ENCODE data around the gene PRR29.
"Not testable (repeated sequence)": the region's sequence is repeated elsewhere in the genome, so short reads cannot be mapped to it uniquely, and the experiment has no call there.

Gene PRR29

GRCh38 chr17:64007089-64007837 is 9.1 kb downstream of the PRR29 start:
- not testable (repeated sequence) for H3K36me3 ChIP-seq (ENCODE audit: control insufficient read depth, insufficient read depth, low read length); H3K4me1 ChIP-seq (ENCODE audit: control insufficient read depth, insufficient read depth, low read length); H3K4me3 ChIP-seq (ENCODE audit: low read depth, low read length); H3K9me3 ChIP-seq (ENCODE audit: control insufficient read depth, insufficient read depth, low read depth, low read length); H3K27ac ChIP-seq (ENCODE audit: low read depth, low read length); H3K27me3 ChIP-seq (ENCODE audit: control insufficient read depth, insufficient read depth, low read length); H3K9ac ChIP-seq (ENCODE audit: low read length)

DNA sequence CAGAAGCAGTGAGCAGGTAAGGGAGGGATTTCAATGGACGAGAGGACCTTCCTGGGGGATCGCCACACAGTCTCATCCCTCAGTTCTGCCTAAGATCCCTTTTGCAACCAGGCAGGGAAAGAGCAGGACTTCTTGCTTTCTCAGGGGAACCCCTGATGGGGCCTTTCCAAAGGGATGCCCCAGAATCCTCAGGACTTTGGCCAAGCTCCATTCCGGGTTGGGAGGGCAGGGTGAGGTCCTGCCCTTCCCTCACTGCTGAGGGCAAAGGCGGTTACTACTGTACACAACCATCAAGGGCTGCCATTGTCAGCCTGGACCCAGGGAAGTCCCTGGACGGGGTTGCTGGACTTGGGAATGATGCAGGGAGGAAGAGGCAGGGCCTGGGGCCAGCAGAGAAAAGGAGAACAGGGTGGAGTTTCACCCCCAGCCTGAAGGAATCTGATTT is 9.7 kb downstream of the PRR29 start:
- Histone ChIP-seq H3K4me3 (ENCODE audit: low read depth, low read length) (no peak overlapping the region), H3K9me3 (ENCODE audit: control insufficient read depth, insufficient read depth, low read depth, low read length) (no peaks in the 10 kb centered on the region), H3K36me3 (ENCODE audit: control insufficient read depth, insufficient read depth, low read length) (no peaks in the 10 kb centered on the region), H3K9ac (ENCODE audit: low read length) (no peak overlapping the region), H3K27ac (ENCODE audit: low read depth, low read length) (no peak overlapping the region), H3K4me1 (ENCODE audit: control insufficient read depth, insufficient read depth, low read length) (peaks cover 10% of the 10 kb centered on the region; the same call in 1 of the 2 replicates), H3K27me3 (ENCODE audit: control insufficient read depth, insufficient read depth, low read length) (no peaks in the 10 kb centered on the region)

DNA sequence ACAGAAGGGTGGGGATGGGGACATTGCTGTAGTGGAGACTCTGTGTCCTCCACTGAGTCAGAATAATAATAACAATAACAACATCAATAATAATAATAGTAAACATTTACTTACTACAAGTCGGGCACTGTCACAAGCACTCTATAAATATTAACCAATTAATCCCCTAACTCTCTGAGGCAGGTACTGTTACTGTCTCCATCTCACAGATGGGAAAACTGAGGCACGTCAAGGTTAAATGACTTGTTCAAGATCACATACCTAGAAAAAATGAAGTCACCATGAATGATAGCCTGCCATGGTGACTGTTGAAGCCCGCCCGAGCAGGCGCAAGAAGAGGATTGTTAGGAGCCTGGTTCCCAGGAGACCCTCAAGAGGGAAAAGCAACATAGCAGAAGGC is 10.2 kb downstream of the PRR29 start:
- H3K27me3 ChIP-seq (ENCODE audit: control insufficient read depth, insufficient read depth, low read length): no peaks in the 10 kb centered on the region
- H3K36me3 ChIP-seq (ENCODE audit: control insufficient read depth, insufficient read depth, low read length): no peaks in the 10 kb centered on the region
- H3K4me1 ChIP-seq (ENCODE audit: control insufficient read depth, insufficient read depth, low read length): peaks cover 10% of the 10 kb centered on the region; the same call in 1 of the 2 replicates
- H3K9ac ChIP-seq (ENCODE audit: low read length): no peak overlapping the region
- no peaks in the 10 kb centered on the region for H3K9me3 ChIP-seq (ENCODE audit: control insufficient read depth, insufficient read depth, low read depth, low read length)
- H3K27ac ChIP-seq (ENCODE audit: low read depth, low read length): no peak overlapping the region
- no peak overlapping the region for H3K4me3 ChIP-seq (ENCODE audit: low read depth, low read length)

- Histone ChIP-seq H3K9ac (ENCODE audit: low read length) (no peak overlapping the region), H3K4me3 (ENCODE audit: low read depth, low read length) (no peak overlapping the region), H3K27me3 (ENCODE audit: control insufficient read depth, insufficient read depth, low read length) (no peaks in the 10 kb centered on the region), H3K4me1 (ENCODE audit: control insufficient read depth, insufficient read depth, low read length) (peaks cover 10% of the 10 kb centered on the region; the same call in 1 of the 2 replicates), H3K9me3 (ENCODE audit: control insufficient read depth, insufficient read depth, low read depth, low read length) (no peaks in the 10 kb centered on the region), H3K36me3 (ENCODE audit: control insufficient read depth, insufficient read depth, low read length) (no peaks in the 10 kb centered on the region), H3K27ac (ENCODE audit: low read depth, low read length) (no peak overlapping the region)
These were observed 10.7 kb downstream of the PRR29 start for GRCh38 chr17:64008830-64009229.

DNA sequence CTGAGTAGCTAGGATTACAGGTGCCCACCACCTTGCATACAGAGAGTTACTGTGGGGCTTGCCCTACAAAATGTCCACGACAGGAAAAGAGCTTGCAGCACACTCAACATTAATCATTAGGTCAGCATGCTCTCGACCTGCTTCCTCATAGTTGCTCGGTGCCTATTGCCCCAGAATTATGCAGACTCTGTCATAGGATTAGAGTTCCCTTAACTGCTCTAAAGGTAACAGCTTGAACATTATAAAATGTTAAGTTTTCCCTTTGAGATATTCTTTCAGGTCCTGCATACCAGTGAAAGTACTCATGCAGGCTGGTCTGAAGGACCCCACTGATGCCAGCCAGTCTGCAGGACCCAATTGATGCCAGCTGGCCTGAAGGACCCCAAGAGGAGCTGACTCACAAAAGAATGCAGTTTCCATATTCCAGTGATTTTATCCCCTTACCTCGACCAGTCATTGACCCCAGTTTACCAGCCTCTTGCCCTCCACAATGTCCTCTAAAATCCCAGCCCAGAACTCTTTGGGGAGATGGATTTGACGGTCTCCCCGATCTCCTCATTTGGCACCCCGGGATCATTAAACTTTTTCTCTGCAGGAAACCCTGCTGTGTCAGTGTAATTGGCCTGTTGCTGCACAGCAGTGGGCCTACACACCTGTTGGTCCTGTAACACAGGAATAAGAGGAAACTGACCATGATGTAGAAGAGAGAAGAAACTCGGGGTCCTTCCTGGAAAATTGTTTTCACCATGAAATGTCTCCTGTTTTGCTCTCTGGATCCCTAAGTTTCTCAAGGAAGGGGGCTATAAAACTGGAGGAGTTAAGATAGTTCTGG is 11.6 kb downstream of the PRR29 start:
- no peaks in the 10 kb centered on the region for H3K36me3 ChIP-seq (ENCODE audit: control insufficient read depth, insufficient read depth, low read length)
- no peak overlapping the region for H3K9ac ChIP-seq (ENCODE audit: low read length)
- H3K9me3 ChIP-seq (ENCODE audit: control insufficient read depth, insufficient read depth, low read depth, low read length): no peaks in the 10 kb centered on the region
- H3K27ac ChIP-seq (ENCODE audit: low read depth, low read length): no peak overlapping the region
- no peaks in the 10 kb centered on the region for H3K27me3 ChIP-seq (ENCODE audit: control insufficient read depth, insufficient read depth, low read length)
- peaks cover 10% of the 10 kb centered on the region; the same call in 1 of the 2 replicates for H3K4me1 ChIP-seq (ENCODE audit: control insufficient read depth, insufficient read depth, low read length)
- H3K4me3 ChIP-seq (ENCODE audit: low read depth, low read length): no peak overlapping the region

- no peak overlapping the region for H3K4me3 ChIP-seq (ENCODE audit: low read depth, low read length)
- H3K27ac ChIP-seq (ENCODE audit: low read depth, low read length): no peak overlapping the region
- H3K36me3 ChIP-seq (ENCODE audit: control insufficient read depth, insufficient read depth, low read length): no peaks in the 10 kb centered on the region
- no peaks in the 10 kb centered on the region for H3K27me3 ChIP-seq (ENCODE audit: control insufficient read depth, insufficient read depth, low read length)
- no peaks in the 10 kb centered on the region for H3K9me3 ChIP-seq (ENCODE audit: control insufficient read depth, insufficient read depth, low read depth, low read length)
- peaks cover 5% of the 10 kb centered on the region for H3K4me1 ChIP-seq (ENCODE audit: control insufficient read depth, insufficient read depth, low read length)
- no peak overlapping the region for H3K9ac ChIP-seq (ENCODE audit: low read length)
These were observed 17.3 kb downstream of the PRR29 start for GRCh38 chr17:64015447-64015846.

DNA sequence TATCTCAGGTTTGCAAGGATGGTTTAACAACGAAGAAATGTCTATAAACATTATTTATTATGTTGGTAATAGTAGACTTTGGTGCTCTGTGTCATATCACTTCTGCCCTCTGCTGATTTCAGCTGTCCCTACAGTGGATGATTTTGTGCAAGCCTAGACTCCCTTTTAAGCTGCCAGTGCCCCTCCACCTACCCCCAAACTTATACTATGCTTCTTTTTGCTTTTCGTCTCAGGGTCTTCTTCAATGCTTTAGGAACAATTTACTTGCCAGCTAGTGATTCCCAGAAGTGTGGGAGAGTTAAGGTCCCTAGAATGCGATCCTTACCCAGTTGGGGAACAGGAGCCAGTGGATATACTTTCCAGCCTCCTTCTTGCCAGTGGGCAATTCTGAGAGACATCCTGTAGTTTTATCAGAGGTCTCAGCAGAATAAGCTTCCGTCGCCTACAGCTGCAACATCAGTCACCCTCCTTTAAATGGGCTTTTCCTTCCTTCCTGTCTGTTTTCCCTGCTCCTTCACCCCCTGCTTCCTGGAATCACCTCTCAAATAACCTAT is 18.2 kb downstream of the PRR29 start:
- Histone ChIP-seq H3K36me3 (ENCODE audit: control insufficient read depth, insufficient read depth, low read length) (no peaks in the 10 kb centered on the region), H3K27me3 (ENCODE audit: control insufficient read depth, insufficient read depth, low read length) (no peaks in the 10 kb centered on the region), H3K9ac (ENCODE audit: low read length) (no peak overlapping the region), H3K9me3 (ENCODE audit: control insufficient read depth, insufficient read depth, low read depth, low read length) (no peaks in the 10 kb centered on the region), H3K27ac (ENCODE audit: low read depth, low read length) (no peak overlapping the region), H3K4me3 (ENCODE audit: low read depth, low read length) (no peak overlapping the region), H3K4me1 (ENCODE audit: control insufficient read depth, insufficient read depth, low read length) (peaks cover 6% of the 10 kb centered on the region)

DNA sequence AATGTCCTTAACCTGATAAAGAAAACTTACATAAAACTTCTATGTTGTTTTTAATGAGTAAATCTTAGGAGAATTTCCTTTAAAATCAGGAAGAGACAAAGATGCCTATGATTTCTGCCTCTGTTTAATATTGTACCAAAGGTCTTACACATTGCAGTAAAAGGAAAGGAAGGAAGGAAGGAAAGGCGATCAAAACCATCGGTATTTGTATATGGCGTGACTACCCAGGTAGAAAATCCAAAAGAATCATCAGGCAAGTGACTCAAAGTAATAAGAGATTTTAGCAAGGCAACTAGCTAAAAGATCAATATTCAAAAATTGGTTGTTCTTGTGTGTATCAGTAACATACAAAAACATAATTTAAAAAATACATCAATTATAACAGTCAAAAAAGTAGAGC is 18.8 kb downstream of the PRR29 start:
- Histone ChIP-seq H3K9me3 (ENCODE audit: control insufficient read depth, insufficient read depth, low read depth, low read length) (no peaks in the 10 kb centered on the region), H3K4me3 (ENCODE audit: low read depth, low read length) (no peak overlapping the region), H3K27ac (ENCODE audit: low read depth, low read length) (no peak overlapping the region), H3K9ac (ENCODE audit: low read length) (no peak overlapping the region), H3K27me3 (ENCODE audit: control insufficient read depth, insufficient read depth, low read length) (no peaks in the 10 kb centered on the region), H3K4me1 (ENCODE audit: control insufficient read depth, insufficient read depth, low read length) (peaks cover 6% of the 10 kb centered on the region), H3K36me3 (ENCODE audit: control insufficient read depth, insufficient read depth, low read length) (no peaks in the 10 kb centered on the region)

GRCh38 chr17:64017381-64017980 is 19.3 kb downstream of the PRR29 start:
- H3K4me1 ChIP-seq (ENCODE audit: control insufficient read depth, insufficient read depth, low read length): peaks cover 6% of the 10 kb centered on the region
- H3K4me3 ChIP-seq (ENCODE audit: low read depth, low read length): no peak overlapping the region
- no peak overlapping the region for H3K27ac ChIP-seq (ENCODE audit: low read depth, low read length)

DNA sequence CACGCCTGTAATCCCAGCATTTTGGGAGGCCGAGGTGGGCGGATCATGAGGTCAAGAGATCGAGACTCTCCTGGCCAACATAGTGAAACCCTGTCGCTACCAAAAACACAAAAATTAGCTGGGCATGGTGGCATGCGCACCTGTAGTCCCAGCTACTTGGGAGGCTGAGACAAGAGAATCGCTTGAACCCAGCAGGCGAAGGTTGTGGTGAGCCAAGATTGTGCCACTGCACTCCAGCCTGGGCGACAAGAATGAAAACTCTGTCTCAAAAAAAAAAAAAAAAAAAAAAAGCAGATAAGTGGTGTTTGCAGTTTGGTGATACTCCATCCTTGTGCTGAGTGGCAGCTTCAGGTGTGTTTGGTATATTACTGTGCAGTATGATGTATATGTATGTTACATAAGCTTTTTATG is 21.4 kb downstream of the PRR29 start:
- H3K36me3 ChIP-seq (ENCODE audit: control insufficient read depth, insufficient read depth, low read length); H3K27ac ChIP-seq (ENCODE audit: low read depth, low read length); H3K9me3 ChIP-seq (ENCODE audit: control insufficient read depth, insufficient read depth, low read depth, low read length); H3K4me3 ChIP-seq (ENCODE audit: low read depth, low read length); H3K4me1 ChIP-seq (ENCODE audit: control insufficient read depth, insufficient read depth, low read length); H3K9ac ChIP-seq (ENCODE audit: low read length); H3K27me3 ChIP-seq (ENCODE audit: control insufficient read depth, insufficient read depth, low read length): not testable (repeated sequence)

More at GRCh38 chr17:64017381-64017980, 19.3 kb downstream of the PRR29 start:
- Histone ChIP-seq H3K9ac (ENCODE audit: low read length) (no peak overlapping the region), H3K27me3 (ENCODE audit: control insufficient read depth, insufficient read depth, low read length) (no peaks in the 10 kb centered on the region), H3K9me3 (ENCODE audit: control insufficient read depth, insufficient read depth, low read depth, low read length) (no peaks in the 10 kb centered on the region), H3K36me3 (ENCODE audit: control insufficient read depth, insufficient read depth, low read length) (no peaks in the 10 kb centered on the region)

All from HUES6 (cell line).